Endodermal cell (in vitro differentiated cells): ENCODE results near the gene UBE2M. TPM values are rescaled to one million over a fixed set of nuclear protein-coding genes. Genes with fewer than 3 reads are reported as not detected.

ENCODE experiments used
- DNase-seq: peaks from one replicate; pipeline ENCODE4 v3.0.0-alpha.2; 2017
- H3K27ac ChIP-seq: 2 replicates; pipeline ENCODE4 v1.5.1; 2013; ENCODE audit warnings: mild to moderate bottlenecking, low read depth, low read length, moderate library complexity
- H3K27me3 ChIP-seq: 2 replicates; pipeline ENCODE4 v1.6.1; 2013; ENCODE audit warnings: mild to moderate bottlenecking, low read length, moderate library complexity; ENCODE audit not compliant: insufficient read depth, control insufficient read depth, poor library complexity, severe bottlenecking
- H3K36me3 ChIP-seq: 2 replicates; pipeline ENCODE4 v1.7.0; 2013; ENCODE audit warnings: mild to moderate bottlenecking, low read length, moderate library complexity; ENCODE audit not compliant: control insufficient read depth, insufficient read depth
- H3K4me1 ChIP-seq: one replicate; pipeline ENCODE4 v1.7.0; 2013; ENCODE audit warnings: low read length; ENCODE audit not compliant: control insufficient read depth, insufficient read depth
- H3K4me3 ChIP-seq: 2 replicates; pipeline ENCODE4 v1.5.1; 2013; ENCODE audit warnings: mild to moderate bottlenecking, low read length, moderate library complexity
- H3K9ac ChIP-seq: 2 replicates; pipeline ENCODE4 v1.6.1; 2013; ENCODE audit warnings: mild to moderate bottlenecking, low read length, moderate library complexity; ENCODE audit not compliant: poor library complexity, severe bottlenecking; ENCODE audit errors: extremely low read depth
- H3K9me3 ChIP-seq: 2 replicates; pipeline ENCODE4 v1.6.1; 2013; ENCODE audit warnings: mild to moderate bottlenecking, low read length, moderate library complexity; ENCODE audit not compliant: control insufficient read depth
- H3K27ac Mint-ChIP-seq: 2 replicates; pipeline ENCODE4 v1.8.0; 2020; ENCODE audit warnings: mixed read lengths
- H3K27me3 Mint-ChIP-seq: 2 replicates; pipeline ENCODE4 v1.8.0; 2021; ENCODE audit warnings: mild to moderate bottlenecking, mixed read lengths; ENCODE audit not compliant: insufficient read depth
- H3K36me3 Mint-ChIP-seq: 2 replicates; pipeline ENCODE4 v1.8.0; 2020; ENCODE audit warnings: low read depth, mixed read lengths
- H3K4me1 Mint-ChIP-seq: 2 replicates; pipeline ENCODE4 v1.8.0; 2020; ENCODE audit warnings: mixed read lengths
- H3K4me3 Mint-ChIP-seq: 2 replicates; pipeline ENCODE4 v1.8.0; 2020; ENCODE audit warnings: mild to moderate bottlenecking, moderate library complexity, mixed read lengths
- H3K9me3 Mint-ChIP-seq: 2 replicates; pipeline ENCODE4 v1.8.0; 2020; ENCODE audit warnings: mild to moderate bottlenecking, mixed read lengths
- CTCF ChIP-seq: fragments of 200-600 bp; sonication (generic); conservative IDR thresholded peaks from 2 replicates; pipeline ENCODE4 v1.5.0; 2021; ENCODE audit warnings: antibody characterized with exemption, mild to moderate bottlenecking
- WGBS, 2 experiments: methylation state at CpG; one replicate each; pipeline versions ENCODE4 v1.1.5 to v1.1.7; 2013; ENCODE audit warnings: missing lambda C conversion rate in 2 of 2, mixed read lengths in 1 of 2; ENCODE audit not compliant: insufficient coverage in 1 of 2, insufficient read length in 1 of 2; 5-methylcytosine and 5-hydroxymethylcytosine counted together
- total RNA-seq, 2 donors: library from RNA; stranded (reverse); fragmentation: NEBNext Ultra II Directional in 1 of 2; extraction: Animal tissue kit (Norgen Biotek cat#: 25700) in 1 of 2; gene quantifications; 2 replicates in 1 of 2; 3 replicates in 1 of 2; pipeline ENCODE4 v1.2.1, GENCODE V29; 2021

UBE2M gene
- total RNA-seq, 2 donors from 2014 or later: 90.8 to 116 TPM

DNA sequence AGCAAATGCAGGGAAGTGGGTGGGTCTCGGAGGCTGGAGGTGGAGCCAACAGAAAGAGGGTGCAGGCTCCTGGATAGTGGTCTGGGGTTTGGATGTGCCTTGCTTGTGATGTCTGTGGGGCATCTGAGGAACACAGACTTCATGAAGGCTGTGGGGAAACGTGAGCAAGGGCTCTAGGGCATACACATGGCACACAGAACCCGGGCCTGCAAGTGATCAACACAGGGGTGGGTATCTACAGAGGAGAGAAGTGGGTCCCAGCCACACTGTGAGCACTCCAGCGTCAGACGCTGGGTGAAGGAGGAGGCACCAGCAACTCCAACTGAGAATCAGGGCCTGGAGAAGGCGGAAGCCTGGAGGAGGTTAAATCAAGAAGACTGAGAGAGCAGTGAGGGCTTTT lies 5.4 kb upstream of the UBE2M start:
- peaks cover 2% of the 10 kb centered on the region for H3K27me3 Mint-ChIP-seq
- Histone ChIP-seq H3K9ac (no peak overlapping the region), H3K27ac (no peak overlapping the region), H3K4me3 (no peak overlapping the region), H3K4me1 (no peaks in the 10 kb centered on the region), H3K36me3 (peaks cover 16% of the 10 kb centered on the region), H3K27me3 (peaks cover 6% of the 10 kb centered on the region), H3K9me3 (no peaks in the 10 kb centered on the region)
- no peaks in the 10 kb centered on the region for H3K4me1 Mint-ChIP-seq
- no peak for TF ChIP-seq CTCF
- no peaks in the 10 kb centered on the region for H3K9me3 Mint-ChIP-seq
- 90 to 94% methylated on average over 6 of the region's 6 CpGs for WGBS, 2 experiments
- H3K27ac Mint-ChIP-seq: peak overlapping the region; percentile 23
- DNase-seq: peak; percentile 32
- peaks cover 16% of the 10 kb centered on the region for H3K36me3 Mint-ChIP-seq
- no peak overlapping the region for H3K4me3 Mint-ChIP-seq

DNA sequence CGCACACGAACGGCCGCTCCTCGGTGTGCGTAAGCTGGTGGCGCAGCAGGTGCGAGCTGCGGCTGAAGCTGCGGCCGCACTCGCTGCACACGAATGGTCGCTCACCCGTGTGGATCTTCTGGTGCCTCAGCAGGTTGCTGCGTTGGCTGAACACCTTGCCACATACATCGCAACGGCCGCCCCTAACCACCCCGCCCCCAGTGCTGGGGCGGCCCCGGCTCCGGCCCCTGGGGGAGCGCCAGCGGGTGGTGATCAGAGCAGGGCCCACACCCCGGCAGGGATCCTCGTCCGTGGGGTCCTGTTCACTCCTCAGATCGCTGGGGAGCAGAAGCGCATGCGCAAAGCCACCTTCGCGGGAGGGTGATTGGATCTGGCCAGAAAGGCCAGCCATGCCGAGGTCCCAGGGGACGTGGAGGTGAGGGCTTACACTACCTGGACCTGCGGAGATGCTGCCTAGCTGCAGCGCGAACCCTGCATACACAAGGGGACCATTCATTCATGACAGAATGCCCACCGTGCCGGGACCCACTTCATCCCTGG lies 4.7 kb upstream of the UBE2M start:
- Histone ChIP-seq H3K36me3 (peaks cover 10% of the 10 kb centered on the region), H3K4me3 (no peak overlapping the region), H3K27me3 (peaks cover 6% of the 10 kb centered on the region), H3K27ac (no peak overlapping the region), H3K4me1 (no peaks in the 10 kb centered on the region), H3K9me3 (no peaks in the 10 kb centered on the region), H3K9ac (no peak overlapping the region)
- H3K9me3 Mint-ChIP-seq: no peaks in the 10 kb centered on the region
- no peak overlapping the region for H3K4me3 Mint-ChIP-seq
- peak; percentile 68 for DNase-seq
- TF ChIP-seq CTCF: no peak
- no peak overlapping the region for H3K27ac Mint-ChIP-seq
- no peaks in the 10 kb centered on the region for H3K4me1 Mint-ChIP-seq
- 53 to 58% methylated on average over 40 of the region's 40 CpGs for WGBS, 2 experiments
- H3K36me3 Mint-ChIP-seq: peaks cover 14% of the 10 kb centered on the region
- peaks cover 2% of the 10 kb centered on the region for H3K27me3 Mint-ChIP-seq

- no peak overlapping the region for H3K9ac ChIP-seq
- peak; percentile 68 for DNase-seq
Measured at GRCh38 chr19:58562122-58563033, 4.0 kb upstream of the UBE2M start.

More at GRCh38 chr19:58562122-58563033, 4.0 kb upstream of the UBE2M start:
- Mint-ChIP-seq H3K36me3 (peaks cover 14% of the 10 kb centered on the region), H3K4me3 (no peak overlapping the region), H3K9me3 (no peaks in the 10 kb centered on the region), H3K4me1 (no peaks in the 10 kb centered on the region), H3K27ac (no peak overlapping the region), H3K27me3 (peaks cover 2% of the 10 kb centered on the region)
- Histone ChIP-seq H3K27ac (no peak overlapping the region), H3K4me1 (no peaks in the 10 kb centered on the region), H3K27me3 (peaks cover 6% of the 10 kb centered on the region), H3K9me3 (no peaks in the 10 kb centered on the region), H3K36me3 (peaks cover 10% of the 10 kb centered on the region), H3K4me3 (peak overlapping the region; percentile 29)
- TF ChIP-seq CTCF: no peak
- 62 to 66% methylated on average over 62 to 107 of the region's 107 CpGs for WGBS, 2 experiments
